GM21447 (cell line): Measurements from ENCODE around the gene ZNF143.
A peak's percentile ranks its signal among the peaks of the same experiment; 100 is the strongest.

Experiments used
- ATAC-seq: cut with Tn5 transposase; IDR thresholded peaks from one replicate; pipeline ENCODE4 v1.9.1; 2021; ENCODE audit not compliant: unreplicated experiment

Gene ZNF143

GRCh38 chr11:9573775-9574621 is 113.2 kb downstream of the ZNF143 start:
- peak; percentile 2 for ATAC-seq

DNA sequence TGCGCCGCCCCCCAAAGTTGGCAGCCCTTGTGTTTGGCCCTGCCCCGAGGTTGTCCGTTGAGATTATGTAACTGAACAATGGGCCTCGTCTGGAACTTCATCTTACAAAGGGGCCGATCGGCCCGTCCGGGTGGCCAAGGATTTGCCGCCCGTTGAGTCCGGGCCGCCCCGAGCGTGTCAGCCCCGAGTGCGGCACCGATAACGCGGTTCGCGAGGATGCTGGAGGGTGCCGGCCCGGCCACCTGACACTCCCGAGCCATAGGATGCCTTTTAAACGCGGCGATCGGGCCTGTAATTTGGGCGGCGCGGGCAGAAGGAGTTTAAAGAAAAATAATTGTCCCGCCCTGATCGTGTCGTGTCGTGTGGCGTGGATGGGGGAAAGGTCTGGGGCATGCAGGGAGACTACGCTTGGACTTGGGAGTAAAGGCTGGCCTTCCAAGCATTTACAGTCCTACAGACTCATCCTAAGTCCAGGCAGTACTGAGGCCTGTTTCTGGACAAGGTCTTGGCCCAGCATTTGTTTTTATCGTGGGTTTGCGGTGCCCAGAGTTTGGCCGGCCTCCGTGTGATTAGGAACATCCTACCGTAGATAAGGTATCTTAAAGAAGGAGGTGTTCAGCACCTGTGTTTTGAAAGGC is 113.9 kb downstream of the ZNF143 start:
- ATAC-seq, result no peak

DNA sequence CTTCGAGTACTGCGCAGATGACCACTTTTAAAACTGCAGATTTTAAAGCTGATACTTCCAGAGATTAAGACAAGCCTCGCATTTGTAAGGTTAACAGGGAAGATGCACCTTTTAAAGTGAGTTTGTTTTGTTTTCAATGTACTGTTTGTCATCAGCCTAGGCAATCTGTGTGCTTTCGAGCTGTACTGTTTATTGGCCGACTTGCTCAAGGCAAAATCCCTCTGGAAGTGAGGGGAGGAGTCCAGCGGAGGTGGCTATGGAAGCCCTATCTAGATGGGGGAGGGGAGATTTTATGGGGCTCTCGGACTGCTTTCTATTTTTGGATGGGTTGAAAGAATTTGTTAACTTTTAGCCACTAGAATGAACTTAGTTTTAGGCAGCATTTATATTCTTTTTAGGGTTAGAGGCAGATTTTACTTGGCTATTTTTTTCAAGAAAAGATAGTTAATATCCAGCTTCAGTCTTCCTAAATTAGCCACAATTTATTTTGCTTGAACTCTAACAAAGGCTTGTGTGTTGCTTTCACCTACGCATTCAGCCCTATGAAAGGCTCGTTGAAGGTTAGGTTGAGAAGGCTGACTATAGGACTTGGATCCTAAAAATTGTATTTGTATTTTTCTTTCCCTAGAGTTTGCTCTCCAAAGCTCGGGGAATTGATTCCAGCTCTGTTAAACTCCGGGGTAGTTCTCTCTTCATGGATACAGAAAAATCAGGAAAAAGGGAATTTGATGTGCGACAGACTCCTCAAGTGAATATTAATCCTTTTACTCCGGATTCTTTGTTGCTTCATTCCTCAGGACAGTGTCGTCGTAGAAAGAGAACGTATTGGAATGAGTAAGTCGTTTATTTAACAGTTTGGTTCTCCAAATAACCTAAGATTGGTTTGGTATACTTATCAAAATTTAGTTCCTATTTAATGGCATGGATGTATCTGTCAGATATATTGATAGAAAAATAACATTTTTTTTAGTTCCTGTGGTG is 114.7 kb downstream of the ZNF143 start:
- no peak for ATAC-seq

DNA sequence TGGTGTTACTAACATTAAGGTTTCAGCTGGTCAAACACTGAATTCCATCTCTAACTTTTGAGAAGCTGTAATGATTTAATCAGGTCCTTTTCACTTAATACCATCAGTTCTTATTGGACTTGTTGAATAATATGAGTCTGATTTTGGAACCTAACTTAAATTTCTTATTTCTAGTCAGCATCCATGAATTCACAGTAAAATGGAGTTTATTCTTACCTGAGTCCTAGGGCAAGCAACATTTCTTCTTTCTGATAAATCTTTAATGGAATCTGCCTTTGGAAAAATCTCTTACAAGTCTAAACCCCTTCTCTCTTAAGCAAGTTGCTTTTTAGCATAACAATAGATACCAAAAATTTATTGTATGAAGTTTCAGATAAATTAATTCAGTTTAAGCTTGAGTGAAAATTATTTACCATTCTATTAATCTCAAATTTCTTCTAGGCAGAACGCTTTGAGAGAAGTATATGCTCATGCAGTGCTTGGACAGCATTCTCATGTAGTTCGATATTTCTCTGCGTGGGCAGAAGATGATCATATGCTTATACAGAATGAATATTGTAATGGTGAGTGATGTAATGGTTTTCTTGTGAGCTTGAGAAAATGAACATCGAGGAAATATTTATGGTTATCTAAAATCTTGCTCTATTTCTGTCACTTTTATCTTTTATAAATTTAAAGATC is 116.0 kb downstream of the ZNF143 start:
- ATAC-seq, result no peak

DNA sequence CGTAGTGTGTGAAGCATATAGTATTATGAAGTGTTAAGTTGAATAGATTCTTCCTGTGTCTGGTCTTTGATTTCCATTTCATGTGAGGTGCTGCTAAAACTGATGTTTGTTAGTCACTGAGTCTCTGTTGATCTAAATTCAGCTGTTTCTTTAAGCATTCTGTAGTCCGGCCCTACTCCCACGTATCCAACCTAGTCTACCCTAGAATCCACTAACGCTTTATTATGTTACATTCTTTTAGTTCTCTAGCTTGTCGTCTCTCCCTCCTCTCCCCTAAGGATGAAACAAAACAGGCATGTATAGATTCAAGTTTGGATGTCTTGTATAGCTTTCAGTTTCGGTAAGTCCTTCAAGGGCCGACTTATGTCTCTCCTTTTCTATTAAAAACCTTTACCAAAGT is 116.7 kb downstream of the ZNF143 start:
- no peak for ATAC-seq
